ENCODE measurements around the gene HDDC2. TPM values are rescaled to one million over a fixed set of nuclear protein-coding genes. Genes with fewer than 3 reads are reported as not detected.

Gene HDDC2
- total RNA-seq, 4 donors from 2014 or later = 62.7 to 88.3 (median 73.1) TPM

DNA sequence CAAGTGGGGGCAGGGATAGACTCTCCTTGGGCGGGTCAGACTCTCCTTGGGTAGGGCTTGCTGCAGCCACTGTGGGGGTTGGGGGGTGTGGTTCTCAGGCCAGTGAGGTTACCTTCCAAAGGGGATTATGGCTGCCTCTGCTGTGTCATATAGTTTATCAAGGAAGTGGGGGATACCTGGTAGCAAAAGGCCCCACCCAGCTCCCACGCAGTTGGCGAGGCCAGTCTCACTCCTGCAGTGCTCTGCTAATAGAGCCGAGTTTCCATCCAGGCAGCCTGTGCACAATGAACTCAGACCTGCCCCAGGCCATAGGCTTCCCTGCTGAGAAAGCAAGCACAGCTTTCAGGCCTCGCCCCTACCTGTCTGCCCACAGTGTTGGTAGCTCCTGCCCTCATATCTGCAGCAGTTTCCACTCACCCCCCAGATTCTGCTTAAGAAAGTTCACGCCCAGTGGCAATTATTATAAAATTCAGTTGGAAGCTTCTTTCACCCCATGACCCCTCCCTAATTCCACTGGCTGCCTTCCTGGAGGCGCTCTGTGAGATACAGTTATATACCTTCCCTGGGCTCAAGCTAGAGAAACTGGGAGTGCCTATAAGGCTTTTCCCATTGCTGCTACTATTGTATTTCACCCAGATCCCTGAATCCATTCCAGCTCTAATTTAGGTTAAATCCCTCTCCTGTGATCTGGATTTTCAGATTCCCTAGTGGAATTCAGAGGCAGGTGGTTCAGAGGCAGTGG, 56.1 kb downstream of the HDDC2 start:
- no peak for DNase-seq (ENCODE audit: low spot score)
- no peak for ATAC-seq (ENCODE audit: low FRiP score)
- TF ChIP-seq, protein P1, sequence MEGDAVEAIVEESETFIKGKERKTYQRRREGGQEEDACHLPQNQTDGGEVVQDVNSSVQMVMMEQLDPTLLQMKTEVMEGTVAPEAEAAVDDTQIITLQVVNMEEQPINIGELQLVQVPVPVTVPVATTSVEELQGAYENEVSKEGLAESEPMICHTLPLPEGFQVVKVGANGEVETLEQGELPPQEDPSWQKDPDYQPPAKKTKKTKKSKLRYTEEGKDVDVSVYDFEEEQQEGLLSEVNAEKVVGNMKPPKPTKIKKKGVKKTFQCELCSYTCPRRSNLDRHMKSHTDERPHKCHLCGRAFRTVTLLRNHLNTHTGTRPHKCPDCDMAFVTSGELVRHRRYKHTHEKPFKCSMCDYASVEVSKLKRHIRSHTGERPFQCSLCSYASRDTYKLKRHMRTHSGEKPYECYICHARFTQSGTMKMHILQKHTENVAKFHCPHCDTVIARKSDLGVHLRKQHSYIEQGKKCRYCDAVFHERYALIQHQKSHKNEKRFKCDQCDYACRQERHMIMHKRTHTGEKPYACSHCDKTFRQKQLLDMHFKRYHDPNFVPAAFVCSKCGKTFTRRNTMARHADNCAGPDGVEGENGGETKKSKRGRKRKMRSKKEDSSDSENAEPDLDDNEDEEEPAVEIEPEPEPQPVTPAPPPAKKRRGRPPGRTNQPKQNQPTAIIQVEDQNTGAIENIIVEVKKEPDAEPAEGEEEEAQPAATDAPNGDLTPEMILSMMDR (IDR thresholded peaks at IDR 0.05) = no peak

DNA sequence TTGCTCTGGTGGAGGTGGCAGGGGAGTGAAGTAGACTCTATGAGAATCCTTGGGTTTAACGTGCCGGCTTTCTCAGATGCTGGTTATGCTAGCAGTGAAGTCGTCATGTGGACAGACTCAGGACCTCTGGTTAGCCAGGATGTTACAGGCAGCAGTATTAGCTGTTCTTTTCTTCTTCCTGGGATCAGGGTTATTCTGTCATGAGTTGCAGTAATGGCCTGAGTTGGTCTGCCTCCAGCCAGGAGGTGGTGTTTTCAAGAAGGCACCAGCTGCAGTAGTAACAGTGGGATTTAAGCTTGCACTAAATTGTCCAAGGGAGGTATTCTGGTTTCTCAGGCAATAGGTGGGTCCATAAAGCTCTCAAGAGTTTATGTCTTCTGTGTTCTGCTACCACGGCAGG, 56.7 kb downstream of the HDDC2 start:
- TF ChIP-seq, protein P1 (IDR thresholded peaks at IDR 0.05) = no peak
- DNase-seq (ENCODE audit: low spot score) = no peak
- no peak for ATAC-seq (ENCODE audit: low FRiP score)

DNA sequence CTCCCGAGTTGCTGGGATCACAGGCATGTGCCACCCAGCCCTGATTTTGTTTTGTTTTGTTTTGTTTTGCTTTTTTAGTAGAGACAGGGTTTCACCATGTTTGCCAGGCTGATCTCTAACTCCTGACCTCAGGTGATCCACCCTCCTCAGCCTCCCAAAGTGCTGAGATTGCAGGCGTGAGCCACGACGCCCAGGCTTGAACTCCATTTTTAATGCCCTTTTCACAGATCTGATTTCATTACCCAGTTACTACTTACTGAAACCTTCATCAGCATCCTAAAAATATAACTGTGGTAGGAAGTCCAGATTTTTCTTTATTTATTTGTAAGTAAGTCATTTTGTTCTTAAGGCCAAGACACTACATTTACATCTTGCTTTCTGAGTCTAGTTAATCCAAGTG, 64.0 kb downstream of the HDDC2 start:
- DNase-seq (ENCODE audit: low spot score) (no peak), ATAC-seq (ENCODE audit: low FRiP score) (no peak)
- TF ChIP-seq, protein P1 (IDR thresholded peaks at IDR 0.05) = no peak

DNA sequence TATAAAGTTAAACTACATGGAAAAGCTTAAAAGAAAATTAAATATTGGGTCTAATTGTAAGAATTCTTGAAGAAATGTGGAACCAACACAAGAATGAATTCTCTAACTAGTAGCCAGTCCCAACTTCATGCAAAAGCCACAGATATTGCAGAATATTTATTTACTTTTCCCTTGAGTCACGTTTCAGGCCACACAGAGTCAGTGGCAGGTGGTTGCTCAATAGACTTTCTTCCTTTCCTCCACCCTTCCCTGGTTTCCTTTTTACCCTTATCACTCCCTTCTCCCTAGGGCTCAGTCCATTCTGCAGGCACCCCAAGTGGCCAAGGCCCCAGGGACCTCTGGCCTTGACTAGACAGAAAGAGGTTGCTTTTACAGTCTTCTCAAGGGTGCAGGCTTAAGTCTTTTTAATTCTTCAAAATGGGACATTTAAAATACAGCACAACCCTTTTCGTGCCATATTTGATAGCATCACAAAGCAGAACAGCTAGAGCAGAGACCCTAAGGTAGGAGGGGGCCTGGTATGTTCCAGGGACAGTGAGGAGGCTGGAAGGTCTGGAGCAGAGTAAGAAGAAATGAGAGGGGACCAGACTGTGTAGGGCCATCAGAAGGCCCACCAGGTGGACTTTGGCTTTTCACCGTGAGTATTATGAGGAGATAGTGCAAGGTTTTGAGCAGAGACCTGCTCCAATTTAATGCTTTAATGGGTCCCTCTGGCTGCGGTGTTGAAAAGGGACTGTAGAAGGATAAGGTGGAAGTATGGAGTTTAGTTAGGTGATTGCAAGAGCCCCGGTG, 65.0 kb downstream of the HDDC2 start:
- ATAC-seq (ENCODE audit: low FRiP score) = no peak
- TF ChIP-seq, protein P1 (IDR thresholded peaks at IDR 0.05) = no peak
- DNase-seq (ENCODE audit: low spot score) = no peak

DNA sequence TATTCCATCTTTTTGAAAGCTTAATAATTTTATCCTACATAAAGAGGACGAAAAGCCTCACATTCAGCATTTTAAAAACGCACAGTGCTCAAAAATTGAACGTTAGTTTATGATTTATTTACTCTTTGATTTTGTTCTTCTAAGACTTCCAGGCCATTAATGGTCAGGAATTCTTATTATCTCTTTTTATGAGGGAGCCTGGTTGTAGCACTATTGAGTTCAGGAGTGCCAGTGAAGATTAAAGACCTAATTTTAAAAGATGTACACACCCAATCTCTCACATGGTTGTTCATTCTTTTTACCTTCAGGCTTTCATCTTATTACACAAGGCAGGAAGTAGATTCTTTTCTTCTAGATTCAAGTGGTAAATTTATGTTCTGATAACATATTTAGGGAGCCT, 68.6 kb downstream of the HDDC2 start:
- no peak for ATAC-seq (ENCODE audit: low FRiP score)
- TF ChIP-seq, protein P1 (IDR thresholded peaks at IDR 0.05) = no peak
- DNase-seq (ENCODE audit: low spot score) = no peak

DNA sequence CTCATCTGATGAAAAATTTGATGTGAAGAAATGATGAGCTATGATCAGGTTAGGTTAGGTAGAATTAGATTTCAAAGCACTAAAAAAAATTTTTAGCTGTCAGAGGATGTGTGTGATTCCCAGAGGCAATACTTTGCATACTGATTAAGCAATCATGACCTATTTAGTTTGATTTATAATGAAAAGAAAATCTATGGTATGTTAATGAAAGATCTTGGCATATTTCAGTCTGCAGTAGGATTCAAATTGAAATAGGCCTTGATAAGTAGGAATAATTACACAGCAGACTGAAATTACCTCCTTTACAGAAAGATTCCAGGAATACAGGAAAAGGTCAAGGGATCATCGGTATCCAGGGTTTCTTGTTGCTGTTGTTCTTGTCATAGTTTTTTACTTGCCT, 69.3 kb downstream of the HDDC2 start:
- DNase-seq (ENCODE audit: low spot score) (no peak), ATAC-seq (ENCODE audit: low FRiP score) (peak; percentile 75)
- TF ChIP-seq, protein P1 (IDR thresholded peaks at IDR 0.05) = no peak

Measured in omental fat pad (tissue), 4 donors.